Measurements from ENCODE around the gene RBMXL3.

The RBMXL3 gene

DNA sequence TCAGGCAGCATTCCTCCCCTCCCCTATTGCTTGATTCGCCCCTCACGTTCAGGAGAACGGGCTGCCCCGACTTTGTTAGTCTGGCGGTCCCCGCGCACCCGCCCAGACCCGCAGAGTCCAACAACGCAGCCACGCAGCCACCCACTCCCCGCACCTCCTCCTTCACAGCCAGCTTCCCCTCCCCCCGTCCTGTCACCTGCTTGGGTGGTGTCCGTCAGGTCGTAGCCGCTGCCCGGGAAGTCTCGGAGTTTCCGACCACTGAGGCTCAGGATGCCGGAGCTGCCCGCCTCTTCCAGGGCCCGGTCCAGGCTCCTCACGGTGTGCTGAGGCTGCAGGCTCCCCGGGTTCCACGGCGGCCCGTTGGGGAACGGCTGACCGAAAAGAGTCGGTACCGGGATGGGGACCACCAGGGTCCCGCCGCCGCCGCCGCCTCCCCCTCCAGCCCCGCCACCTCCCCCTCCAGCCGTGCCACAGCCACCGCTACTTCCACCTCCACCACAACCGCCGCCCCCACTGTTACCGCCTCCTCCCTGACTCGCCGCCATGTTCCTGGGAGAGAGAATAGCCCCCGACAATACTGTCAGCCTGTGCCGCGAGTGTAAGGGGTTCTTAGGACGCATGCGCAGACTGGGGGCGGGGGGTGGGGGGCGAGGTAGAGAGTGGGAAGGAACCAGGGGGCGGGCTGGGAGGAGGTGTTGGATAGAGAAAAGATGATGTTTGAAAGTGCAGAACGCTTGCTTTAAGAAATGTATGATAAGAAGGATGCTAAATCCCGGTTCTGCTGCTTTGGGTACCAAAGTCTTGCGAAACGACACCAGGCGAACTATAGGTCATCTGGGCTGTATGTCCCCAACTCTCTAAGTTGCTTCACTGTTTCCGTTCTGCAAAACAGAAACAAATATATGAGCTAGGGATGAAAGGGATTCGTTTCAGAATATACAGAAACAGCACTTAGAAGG is 44.6 kb downstream of the RBMXL3 start, which contains the start of gene LRCH2:
LRCH2 (minus strand) TSS at position 600 of the 959 bp plus-strand sequence; CDS start at position 545, 55 bp downstream.
- DNase-seq (ENCODE audit: low spot score), result no peak

DNA sequence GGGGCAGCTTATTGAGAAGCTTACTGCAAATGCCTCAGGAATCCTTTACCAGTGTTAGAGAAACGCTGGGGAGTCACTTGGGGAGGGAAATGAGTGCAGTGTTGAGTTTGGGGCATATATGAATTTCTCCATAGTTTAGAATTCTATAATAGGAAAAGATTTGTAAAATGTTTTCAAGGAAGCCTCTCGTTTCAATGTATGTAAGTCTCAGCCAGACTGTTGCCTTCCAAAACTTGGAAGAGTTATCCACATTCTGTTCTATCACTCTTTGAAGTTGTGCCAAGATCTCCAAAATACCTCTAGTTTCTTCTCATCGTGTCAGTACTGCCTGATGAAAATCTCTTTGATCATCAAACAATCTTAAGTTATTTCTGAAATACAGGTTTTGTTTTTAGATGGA is 45.3 kb downstream of the RBMXL3 start:
- no peak for DNase-seq (ENCODE audit: low spot score)

DNA sequence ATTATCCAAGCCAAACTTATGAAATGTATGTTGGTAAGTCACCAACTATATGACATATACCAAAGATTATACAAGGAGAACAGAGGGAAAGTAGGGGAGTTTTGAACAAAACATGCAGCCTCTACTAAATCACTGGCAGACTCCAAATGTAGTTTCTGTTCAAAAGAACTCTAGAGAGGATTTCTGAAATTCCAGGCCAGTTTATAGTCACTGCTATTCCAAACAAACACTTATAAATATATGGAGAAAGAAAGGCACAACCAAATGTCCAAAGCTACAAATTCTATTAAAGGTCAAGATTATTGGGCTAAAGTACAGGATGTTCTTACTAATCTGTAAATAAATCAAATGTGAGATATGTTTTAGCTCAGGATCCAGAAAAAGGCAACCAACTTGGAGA is 47.4 kb downstream of the RBMXL3 start:
- DNase-seq (ENCODE audit: low spot score), result no peak

DNA sequence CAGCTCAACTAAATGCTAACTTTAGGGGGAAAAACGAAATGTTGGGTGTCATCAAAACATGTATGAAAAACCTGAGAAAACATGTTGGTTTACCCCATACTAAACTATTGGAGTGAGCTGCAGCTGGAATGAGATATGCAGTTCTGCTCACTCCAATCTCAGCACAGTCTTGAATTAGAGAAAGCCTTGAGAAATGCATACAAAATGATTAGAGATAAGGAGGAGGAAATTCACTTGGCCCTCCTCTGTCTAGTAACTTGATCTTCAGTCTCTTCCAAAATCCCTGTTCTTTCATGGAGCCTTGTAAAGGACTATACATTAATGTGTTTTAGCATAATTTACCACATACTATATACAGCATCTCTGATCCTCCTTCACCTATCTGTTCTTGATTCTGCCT is 47.8 kb downstream of the RBMXL3 start:
- DNase-seq (ENCODE audit: low spot score), result no peak
